Inferior parietal cortex (tissue), 1 donor: ENCODE results near the gene TFCP2L1.

ENCODE experiments used
- DNase-seq: peaks from one replicate; pipeline ENCODE4 v3.0.0-alpha.2; 2016; ENCODE audit errors: extremely low spot score

TFCP2L1 gene

GRCh38 chr2:121219866-121220265, 65.1 kb downstream of the TFCP2L1 start:
- no peak for DNase-seq

- no peak for DNase-seq
These were observed 66.5 kb downstream of the TFCP2L1 start for GRCh38 chr2:121218386-121218938.

GRCh38 chr2:121217627-121218026, 67.4 kb downstream of the TFCP2L1 start:
- DNase-seq: no peak

- no peak for DNase-seq
These were observed 70.7 kb downstream of the TFCP2L1 start for GRCh38 chr2:121214296-121214695.

GRCh38 chr2:121213386-121213785, 71.6 kb downstream of the TFCP2L1 start:
- no peak for DNase-seq

GRCh38 chr2:121212661-121213325, 72.2 kb downstream of the TFCP2L1 start:
- no peak for DNase-seq

- no peak for DNase-seq
These were observed 73.3 kb downstream of the TFCP2L1 start for GRCh38 chr2:121211689-121212151.

GRCh38 chr2:121211251-121211650, 73.8 kb downstream of the TFCP2L1 start:
- DNase-seq: no peak

- no peak for DNase-seq
These were observed 74.3 kb downstream of the TFCP2L1 start for GRCh38 chr2:121210691-121211090.

- no peak for DNase-seq
These were observed 75.9 kb downstream of the TFCP2L1 start for GRCh38 chr2:121209014-121209610.

GRCh38 chr2:121207494-121207893, 77.5 kb downstream of the TFCP2L1 start:
- no peak for DNase-seq

- DNase-seq: no peak
These were observed 79.6 kb downstream of the TFCP2L1 start for GRCh38 chr2:121205321-121205942.

GRCh38 chr2:121203591-121204249, 81.3 kb downstream of the TFCP2L1 start:
- no peak for DNase-seq

- no peak for DNase-seq
These were observed 82.3 kb downstream of the TFCP2L1 start for GRCh38 chr2:121202541-121203310.

GRCh38 chr2:121201796-121202195, 83.2 kb downstream of the TFCP2L1 start:
- DNase-seq: no peak

- no peak for DNase-seq
These were observed 84.3 kb downstream of the TFCP2L1 start for GRCh38 chr2:121200419-121201315.

- DNase-seq: no peak
These were observed 85.0 kb downstream of the TFCP2L1 start for GRCh38 chr2:121200011-121200347.

- DNase-seq: no peak
These were observed 85.6 kb downstream of the TFCP2L1 start for GRCh38 chr2:121199281-121200010.

- DNase-seq: peak; percentile 36
These were observed 87.5 kb downstream of the TFCP2L1 start for GRCh38 chr2:121197369-121198091.
